HG03521 (cell line): Measurements from ENCODE around the gene C12orf57.
A peak's percentile ranks its signal among the peaks of the same experiment; 100 is the strongest.

ENCODE experiments used
- ATAC-seq: cut with Tn5 transposase; IDR thresholded peaks from one replicate; pipeline ENCODE4 v1.9.1; 2021; ENCODE audit warnings: mild to moderate bottlenecking, moderate library complexity; ENCODE audit not compliant: unreplicated experiment

Gene C12orf57

DNA sequence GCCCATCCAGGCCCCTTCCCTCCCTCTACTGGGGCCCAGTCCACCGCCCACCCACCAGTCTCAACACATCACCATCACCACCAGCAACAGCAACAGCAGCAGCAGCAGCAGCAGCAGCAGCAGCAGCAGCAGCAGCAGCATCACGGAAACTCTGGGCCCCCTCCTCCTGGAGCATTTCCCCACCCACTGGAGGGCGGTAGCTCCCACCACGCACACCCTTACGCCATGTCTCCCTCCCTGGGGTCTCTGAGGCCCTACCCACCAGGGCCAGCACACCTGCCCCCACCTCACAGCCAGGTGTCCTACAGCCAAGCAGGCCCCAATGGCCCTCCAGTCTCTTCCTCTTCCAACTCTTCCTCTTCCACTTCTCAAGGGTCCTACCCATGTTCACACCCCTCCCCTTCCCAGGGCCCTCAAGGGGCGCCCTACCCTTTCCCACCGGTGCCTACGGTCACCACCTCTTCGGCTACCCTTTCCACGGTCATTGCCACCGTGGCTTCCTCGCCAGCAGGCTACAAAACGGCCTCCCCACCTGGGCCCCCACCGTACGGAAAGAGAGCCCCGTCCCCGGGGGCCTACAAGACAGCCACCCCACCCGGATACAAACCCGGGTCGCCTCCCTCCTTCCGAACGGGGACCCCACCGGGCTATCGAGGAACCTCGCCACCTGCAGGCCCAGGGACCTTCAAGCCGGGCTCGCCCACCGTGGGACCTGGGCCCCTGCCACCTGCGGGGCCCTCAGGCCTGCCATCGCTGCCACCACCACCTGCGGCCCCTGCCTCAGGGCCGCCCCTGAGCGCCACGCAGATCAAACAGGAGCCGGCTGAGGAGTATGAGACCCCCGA, 7.0 kb upstream of the C12orf57 start:
- peak; percentile 5 for ATAC-seq

DNA sequence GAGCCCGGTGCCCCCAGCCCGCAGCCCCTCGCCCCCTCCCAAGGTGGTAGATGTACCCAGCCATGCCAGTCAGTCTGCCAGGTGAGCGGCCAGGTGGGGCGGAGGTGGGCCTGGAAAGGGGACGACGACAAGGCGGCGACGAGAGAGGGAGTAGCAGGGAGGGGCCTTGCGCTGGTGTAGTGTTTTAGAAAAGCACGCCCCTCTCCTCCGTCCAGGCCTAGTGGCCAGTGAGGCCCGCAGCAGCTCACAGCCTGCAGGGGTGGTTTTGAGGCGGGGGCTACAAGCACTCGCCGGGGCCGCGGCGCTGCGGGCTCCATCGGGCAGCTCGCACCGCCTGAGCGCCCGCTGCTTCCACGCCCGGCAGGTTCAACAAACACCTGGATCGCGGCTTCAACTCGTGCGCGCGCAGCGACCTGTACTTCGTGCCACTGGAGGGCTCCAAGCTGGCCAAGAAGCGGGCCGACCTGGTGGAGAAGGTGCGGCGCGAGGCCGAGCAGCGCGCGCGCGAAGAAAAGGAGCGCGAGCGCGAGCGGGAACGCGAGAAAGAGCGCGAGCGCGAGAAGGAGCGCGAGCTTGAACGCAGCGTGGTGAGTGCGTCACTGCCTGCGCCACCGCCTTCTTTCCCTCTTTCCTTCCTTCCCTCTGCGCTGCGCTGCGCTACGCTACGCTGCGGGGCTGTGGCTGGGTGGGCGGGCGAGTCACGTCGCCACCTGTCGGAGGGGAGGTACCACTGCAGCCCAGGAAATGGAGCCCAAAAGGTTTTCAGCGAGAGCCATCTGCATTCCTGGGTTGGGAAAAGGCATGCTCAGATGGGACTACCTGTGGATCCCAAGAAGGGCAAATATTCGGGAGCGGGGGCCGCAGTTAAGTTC, 6.1 kb upstream of the C12orf57 start:
- peak; percentile 91 for ATAC-seq

GRCh38 chr12:6938353-6939190, 5.2 kb upstream of the C12orf57 start:
- ATAC-seq: no peak

DNA sequence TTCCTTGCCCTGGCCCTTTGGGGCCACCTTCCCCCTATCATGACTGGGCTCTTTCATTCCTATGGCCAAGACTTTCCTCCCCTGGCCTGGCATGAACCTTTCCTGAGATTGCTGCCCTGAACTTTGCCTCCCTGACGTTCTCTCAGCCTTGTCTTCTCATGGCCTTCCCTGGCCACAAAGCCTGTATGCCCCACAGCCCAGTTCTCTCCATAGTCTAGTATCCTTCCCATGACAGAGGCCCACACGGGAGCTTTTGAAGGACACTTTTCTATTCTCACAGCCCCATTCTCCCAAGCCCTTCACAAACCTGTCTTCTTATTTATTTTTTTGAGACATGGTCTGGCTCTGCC, 4.7 kb upstream of the C12orf57 start:
- no peak for ATAC-seq

DNA sequence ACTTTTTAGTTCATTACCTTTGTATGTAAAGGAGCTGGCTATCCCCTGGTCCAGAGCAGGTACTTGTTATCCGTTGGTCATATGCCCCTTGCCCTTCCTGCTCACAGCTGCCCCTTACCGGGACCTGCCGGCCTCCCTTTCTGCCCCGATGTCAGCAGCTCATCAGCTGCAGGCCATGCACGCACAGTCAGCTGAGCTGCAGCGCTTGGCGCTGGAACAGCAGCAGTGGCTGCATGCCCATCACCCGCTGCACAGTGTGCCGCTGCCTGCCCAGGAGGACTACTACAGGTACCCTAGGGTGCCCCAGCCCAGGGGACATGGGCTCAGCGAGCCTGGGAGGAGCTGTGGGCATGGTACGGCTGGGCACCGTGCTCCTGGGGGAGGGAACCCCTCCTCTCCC, 2.6 kb upstream of the C12orf57 start:
- ATAC-seq: no peak

DNA sequence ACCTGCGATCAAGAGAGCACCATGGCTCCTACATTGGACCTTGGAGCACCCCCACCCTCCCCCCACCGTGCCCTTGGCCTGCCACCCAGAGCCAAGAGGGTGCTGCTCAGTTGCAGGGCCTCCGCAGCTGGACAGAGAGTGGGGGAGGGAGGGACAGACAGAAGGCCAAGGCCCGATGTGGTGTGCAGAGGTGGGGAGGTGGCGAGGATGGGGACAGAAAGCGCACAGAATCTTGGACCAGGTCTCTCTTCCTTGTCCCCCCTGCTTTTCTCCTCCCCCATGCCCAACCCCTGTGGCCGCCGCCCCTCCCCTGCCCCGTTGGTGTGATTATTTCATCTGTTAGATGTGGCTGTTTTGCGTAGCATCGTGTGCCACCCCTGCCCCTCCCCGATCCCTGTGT, 2.0 kb upstream of the C12orf57 start:
- ATAC-seq: no peak

DNA sequence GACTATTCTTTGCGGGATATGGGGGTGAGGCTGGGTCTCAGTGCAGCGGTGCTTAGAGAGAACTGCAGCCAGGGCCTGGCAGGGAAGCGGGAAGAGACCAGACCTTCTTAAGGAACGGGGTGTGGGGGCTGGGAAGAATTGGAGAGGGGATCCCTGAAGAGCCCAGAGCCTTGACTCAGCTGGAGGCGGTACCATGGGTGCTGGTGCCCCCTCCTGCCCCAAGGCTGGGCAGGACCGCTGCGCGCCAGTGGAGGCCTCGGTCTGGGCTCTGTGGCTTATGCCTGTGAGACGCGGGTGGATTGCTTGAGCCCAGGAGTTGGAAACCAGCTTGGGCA, 1.5 kb upstream of the C12orf57 start:
- ATAC-seq: no peak

DNA sequence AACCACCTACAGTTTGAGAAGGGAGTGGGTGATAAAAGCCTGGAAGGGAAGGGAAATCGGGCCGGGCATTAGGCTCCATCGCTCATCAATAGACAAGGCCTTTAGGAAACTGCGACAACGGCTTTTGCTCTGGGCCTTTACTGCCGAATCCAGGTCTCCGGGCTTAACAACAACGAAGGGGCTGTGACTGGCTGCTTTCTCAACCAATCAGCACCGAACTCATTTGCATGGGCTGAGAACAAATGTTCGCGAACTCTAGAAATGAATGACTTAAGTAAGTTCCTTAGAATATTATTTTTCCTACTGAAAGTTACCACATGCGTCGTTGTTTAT, 467 bp upstream of the C12orf57 start:
- peak; percentile 23 for ATAC-seq

DNA sequence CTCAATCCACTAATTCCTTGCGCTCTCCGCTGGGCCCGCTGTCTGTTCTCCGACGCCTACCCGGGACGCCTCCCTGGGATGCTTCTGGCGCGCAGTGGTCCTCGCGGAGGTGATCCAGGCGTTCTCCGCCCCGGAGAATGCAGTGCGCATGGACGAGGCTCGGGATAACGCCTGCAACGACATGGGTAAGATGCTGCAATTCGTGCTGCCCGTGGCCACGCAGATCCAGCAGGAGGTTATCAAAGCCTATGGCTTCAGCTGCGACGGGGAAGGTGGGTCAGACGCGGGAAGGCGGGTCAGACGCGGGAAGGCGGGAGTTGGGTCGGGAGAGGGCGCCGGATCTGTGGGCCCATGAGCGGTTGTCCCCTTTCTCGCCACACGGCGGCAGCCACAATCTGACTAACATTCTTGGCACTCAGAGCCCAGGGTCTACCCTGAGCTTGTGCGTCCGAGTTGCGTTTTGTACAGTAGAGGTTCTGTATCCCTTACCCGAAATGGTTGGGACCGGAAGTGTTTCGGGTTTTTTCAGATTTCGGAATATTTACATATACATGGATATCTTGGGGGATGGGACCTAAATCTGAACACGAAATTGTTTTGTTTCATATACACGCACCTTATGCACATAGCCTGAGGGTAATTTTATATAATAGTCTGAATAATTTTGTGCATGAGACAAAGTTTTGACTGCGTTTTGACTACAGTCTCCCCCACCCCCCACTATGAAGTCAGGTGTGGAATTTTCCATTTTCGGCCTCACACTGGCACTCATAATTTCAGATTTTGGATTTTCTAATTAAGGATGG, 762 bp downstream of the C12orf57 start:
- peak; percentile 33 for ATAC-seq

- no peak for ATAC-seq
Observed at GRCh38 chr12:6945613-6946012, 1.8 kb downstream of the C12orf57 start.

- no peak for ATAC-seq
Observed at GRCh38 chr12:6946033-6946919, 2.5 kb downstream of the C12orf57 start.

GRCh38 chr12:6946920-6947374, 3.1 kb downstream of the C12orf57 start:
- ATAC-seq: no peak

- no peak for ATAC-seq
Observed at GRCh38 chr12:6947615-6948014, 3.8 kb downstream of the C12orf57 start.

GRCh38 chr12:6948873-6949594, 5.2 kb downstream of the C12orf57 start:
- no peak for ATAC-seq

GRCh38 chr12:6950401-6950801, 6.6 kb downstream of the C12orf57 start:
- ATAC-seq: no peak

- ATAC-seq: no peak
Observed at GRCh38 chr12:6950811-6951540, 7.2 kb downstream of the C12orf57 start, which contains the start of gene PTPN6. TSS of gene PTPN6 (plus strand) at chr12:6951356. CDS start at chr12:6951513, 157 bp downstream.

GRCh38 chr12:6951551-6952120, 7.8 kb downstream of the C12orf57 start:
- ATAC-seq: no peak
